Mesenchymal stem cell (in vitro differentiated cells and primary cell): Measurements from ENCODE around the gene LMBRD2.

Experiments
- DNase-seq: peaks from one replicate; pipeline ENCODE4 v3.0.0-alpha.2; 2013
- H2AFZ ChIP-seq: one replicate; pipeline ENCODE4 v1.6.1; 2013; ENCODE audit warnings: low read depth, mild to moderate bottlenecking, control low read depth, inconsistent platforms, low read length, moderate library complexity
- H2AK5ac ChIP-seq: 2 replicates; pipeline ENCODE4 v1.6.1; 2013; ENCODE audit warnings: low read length, moderate library complexity, mild to moderate bottlenecking, inconsistent platforms; ENCODE audit not compliant: severe bottlenecking
- H2BK120ac ChIP-seq: one replicate; pipeline ENCODE4 v1.6.1; 2013; ENCODE audit warnings: low read depth, mild to moderate bottlenecking, inconsistent platforms, low read length, moderate library complexity
- H2BK12ac ChIP-seq, 2 experiments: one replicate each; pipeline ENCODE4 v1.6.1; 2013; ENCODE audit warnings: inconsistent platforms in 2 of 2, low read length in 2 of 2, mild to moderate bottlenecking in 2 of 2, moderate library complexity in 2 of 2, control low read depth in 1 of 2
- H2BK15ac ChIP-seq: one replicate; pipeline ENCODE4 v1.6.1; 2013; ENCODE audit warnings: mild to moderate bottlenecking, low read depth, inconsistent platforms; ENCODE audit not compliant: poor library complexity, severe bottlenecking
- H2BK5ac ChIP-seq: 2 replicates; pipeline ENCODE4 v1.6.1; 2013; ENCODE audit warnings: low read depth, mild to moderate bottlenecking, low read length, control low read depth, inconsistent platforms; ENCODE audit not compliant: poor library complexity, severe bottlenecking
- H3K14ac ChIP-seq, 2 experiments: one replicate each; pipeline ENCODE4 v1.6.1; 2013; ENCODE audit warnings: inconsistent platforms in 2 of 2, low read length in 2 of 2, control low read depth in 1 of 2, mild to moderate bottlenecking in 1 of 2, moderate library complexity in 1 of 2
- H3K18ac ChIP-seq, 2 experiments: one replicate each; pipeline ENCODE4 v1.6.1; 2013; ENCODE audit warnings: inconsistent platforms in 2 of 2, low read length in 2 of 2, control low read depth in 1 of 2, low read depth in 1 of 2, mild to moderate bottlenecking in 1 of 2
- H3K23ac ChIP-seq, 2 experiments: one replicate each; pipeline ENCODE4 v1.6.1; 2013; ENCODE audit warnings: inconsistent platforms in 2 of 2, low read length in 2 of 2, mild to moderate bottlenecking in 2 of 2, moderate library complexity in 2 of 2, control low read depth in 1 of 2
- H3K27ac ChIP-seq: 2 replicates; pipeline ENCODE4 v1.5.1; 2013; ENCODE audit warnings: mild to moderate bottlenecking, moderate library complexity, low read length, control low read depth, inconsistent platforms; ENCODE audit not compliant: poor library complexity, severe bottlenecking
- H3K27me3 ChIP-seq, 2 experiments: 2 replicates each; pipeline versions ENCODE4 v1.6.1 to v1.7.0; 2013; ENCODE audit warnings: low read length in 2 of 2, mild to moderate bottlenecking in 2 of 2, moderate library complexity in 2 of 2, control low read depth in 1 of 2, inconsistent platforms in 1 of 2; ENCODE audit not compliant: control insufficient read depth in 1 of 2, insufficient read depth in 1 of 2
- H3K36me3 ChIP-seq, 2 experiments: 2 replicates each; pipeline versions ENCODE4 v1.6.1 to v1.7.0; 2013; ENCODE audit warnings: low read length in 2 of 2, control low read depth in 1 of 2, inconsistent platforms in 1 of 2, low read depth in 1 of 2, mild to moderate bottlenecking in 1 of 2; ENCODE audit not compliant: insufficient read depth in 2 of 2, control insufficient read depth in 1 of 2
- H3K4ac ChIP-seq, 2 experiments: one replicate each; pipeline ENCODE4 v1.6.1; 2013; ENCODE audit warnings: inconsistent platforms in 2 of 2, low read length in 2 of 2, mild to moderate bottlenecking in 2 of 2, moderate library complexity in 2 of 2, control low read depth in 1 of 2, low read depth in 1 of 2
- H3K4me1 ChIP-seq: 2 replicates; pipeline ENCODE4 v1.6.1; 2013; ENCODE audit warnings: low read depth, low read length, control low read depth; ENCODE audit not compliant: control insufficient read depth, insufficient read depth
- H3K4me2 ChIP-seq: 2 replicates; pipeline ENCODE4 v1.6.1; 2013; ENCODE audit warnings: low read length, mild to moderate bottlenecking, inconsistent platforms; ENCODE audit not compliant: poor library complexity, severe bottlenecking
- H3K4me3 ChIP-seq, 2 experiments: 2 replicates each; pipeline versions ENCODE4 v1.5.1 to v1.7.0; 2013; ENCODE audit warnings: low read length in 2 of 2, mild to moderate bottlenecking in 2 of 2, control low read depth in 1 of 2, low read depth in 1 of 2; ENCODE audit not compliant: insufficient read depth in 1 of 2
- H3K79me1 ChIP-seq: replicated peaks from 2 replicates; pipeline ENCODE4 v1.6.1; 2013; ENCODE audit warnings: mild to moderate bottlenecking, control low read depth, low read length, inconsistent platforms; ENCODE audit not compliant: poor library complexity, severe bottlenecking
- H3K9ac ChIP-seq: 2 replicates; pipeline ENCODE4 v1.7.0; 2013; ENCODE audit warnings: mild to moderate bottlenecking, low read length, moderate library complexity
- H3K9me3 ChIP-seq: 2 replicates; pipeline ENCODE4 v1.7.0; 2013; ENCODE audit warnings: mild to moderate bottlenecking, low read length; ENCODE audit not compliant: control insufficient read depth
- H4K8ac ChIP-seq: one replicate; pipeline ENCODE4 v1.6.1; 2013; ENCODE audit warnings: inconsistent platforms, mild to moderate bottlenecking, low read length, moderate library complexity
- H4K91ac ChIP-seq: one replicate; pipeline ENCODE4 v1.6.1; 2013; ENCODE audit warnings: mild to moderate bottlenecking, low read length, inconsistent platforms
- WGBS: methylation state at CpG from one replicate; pipeline ENCODE4 v1.1.7; 2013; ENCODE audit warnings: mixed read lengths; 5-methylcytosine and 5-hydroxymethylcytosine counted together

The LMBRD2 gene

DNA sequence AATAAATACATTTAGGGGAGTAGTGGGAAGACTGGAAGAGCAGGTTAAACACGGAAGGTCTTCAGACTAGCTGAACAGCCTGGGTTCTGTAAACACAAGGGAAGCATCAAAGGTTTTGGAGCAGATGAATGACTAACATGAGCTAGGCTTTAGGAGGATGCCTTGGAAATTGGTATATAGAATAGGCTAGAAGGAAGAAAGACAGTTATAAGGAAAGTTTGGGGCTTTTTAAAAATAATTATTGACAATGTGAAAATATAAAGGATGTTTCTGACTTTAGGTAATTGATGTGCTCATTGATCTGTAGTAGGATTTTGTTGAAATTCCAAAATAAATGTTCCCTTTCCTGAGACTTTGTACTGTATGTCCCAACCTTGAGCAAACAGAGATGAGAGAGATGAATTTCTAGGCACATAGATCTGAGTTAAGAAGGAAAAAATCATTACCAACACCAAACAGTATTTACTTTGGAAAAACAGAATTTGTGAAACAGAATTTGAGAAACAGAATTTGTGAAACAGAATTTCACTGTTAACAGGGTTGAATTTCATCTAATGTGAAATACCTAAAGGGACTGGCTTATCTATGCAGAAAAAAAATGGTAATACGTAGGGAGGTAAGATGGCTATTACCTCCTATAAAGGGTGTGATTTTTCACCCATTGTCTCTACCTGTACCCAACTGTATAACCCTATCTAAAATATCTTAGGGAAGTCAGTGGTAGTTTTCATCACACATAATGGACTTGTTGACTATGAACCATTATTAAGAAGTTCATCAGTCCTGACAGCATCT is 29.1 kb upstream of the LMBRD2 start:
- no peaks in the 10 kb centered on the region for H3K4me1 ChIP-seq
- H3K27me3 ChIP-seq: no peaks in the 10 kb centered on the region
- no peak overlapping the region for H3K9ac ChIP-seq
- 94% methylated on average over 1 of the region's 2 CpGs for WGBS
- peaks cover 2 to 62% of the 10 kb centered on the region in 2 experiments for H3K36me3 ChIP-seq
- no peak overlapping the region for H3K18ac ChIP-seq
- no peak for DNase-seq
- no peak overlapping the region for H4K8ac ChIP-seq
- H3K23ac ChIP-seq: no peak overlapping the region
- no peak overlapping the region for H3K4ac ChIP-seq
- no peak overlapping the region for H2AFZ ChIP-seq
- H2BK120ac ChIP-seq: no peak overlapping the region
- H3K14ac ChIP-seq: no peak overlapping the region
- no peak overlapping the region for H3K4me3 ChIP-seq
- H4K91ac ChIP-seq: no peak overlapping the region
- no peak overlapping the region for H2BK15ac ChIP-seq
- H3K9me3 ChIP-seq: no peaks in the 10 kb centered on the region
- no peak overlapping the region for H2AK5ac ChIP-seq
- no peak overlapping the region for H3K4me2 ChIP-seq
- H2BK12ac ChIP-seq: no peak overlapping the region
- H3K79me1 ChIP-seq: peaks cover 8% of the 10 kb centered on the region
- H2BK5ac ChIP-seq: no peak overlapping the region
- H3K27ac ChIP-seq: no peak overlapping the region

GRCh38 chr5:36179950-36180349 is 28.3 kb upstream of the LMBRD2 start:
- Histone ChIP-seq H2BK120ac (no peak overlapping the region), H4K8ac (no peak overlapping the region), H3K9ac (no peak overlapping the region), H3K14ac (no peak overlapping the region), H2AK5ac (no peak overlapping the region), H3K79me1 (peaks cover 11% of the 10 kb centered on the region), H3K4me3 (no peak overlapping the region), H3K4ac (no peak overlapping the region), H3K27me3 (no peaks in the 10 kb centered on the region), H2BK12ac (no peak overlapping the region), H3K9me3 (no peaks in the 10 kb centered on the region), H3K4me2 (no peak overlapping the region), H4K91ac (no peak overlapping the region), H3K18ac (no peak overlapping the region), H3K36me3 (peaks cover 2 to 67% of the 10 kb centered on the region in 2 experiments), H3K27ac (no peak overlapping the region), H3K23ac (no peak overlapping the region), H3K4me1 (no peaks in the 10 kb centered on the region), H2AFZ (no peak overlapping the region), H2BK15ac (no peak overlapping the region), H2BK5ac (no peak overlapping the region)
- DNase-seq: no peak
- WGBS: over 99% methylated on average over 2 of the region's 4 CpGs

- H3K4me2 ChIP-seq: no peak overlapping the region
- no peak overlapping the region for H2BK5ac ChIP-seq
- H2BK15ac ChIP-seq: no peak overlapping the region
- DNase-seq: no peak
- peaks cover 2 to 76% of the 10 kb centered on the region in 2 experiments for H3K36me3 ChIP-seq
- WGBS: 89% methylated on average over 3 of the region's 3 CpGs
- peaks cover 15% of the 10 kb centered on the region for H3K79me1 ChIP-seq
- no peak overlapping the region for H2BK12ac ChIP-seq
- no peak overlapping the region for H3K23ac ChIP-seq
- H3K9ac ChIP-seq: no peak overlapping the region
- no peak overlapping the region for H4K8ac ChIP-seq
- H3K27me3 ChIP-seq: no peaks in the 10 kb centered on the region
- H3K4me1 ChIP-seq: no peaks in the 10 kb centered on the region
- no peak overlapping the region for H3K4ac ChIP-seq
- no peak overlapping the region for H2AFZ ChIP-seq
- H3K9me3 ChIP-seq: no peaks in the 10 kb centered on the region
- no peak overlapping the region for H2BK120ac ChIP-seq
- no peak overlapping the region for H3K18ac ChIP-seq
- no peak overlapping the region for H3K27ac ChIP-seq
- peak overlapping the region; percentile 45 for H2AK5ac ChIP-seq
- no peak overlapping the region for H3K4me3 ChIP-seq
- no peak overlapping the region for H4K91ac ChIP-seq
- H3K14ac ChIP-seq: no peak overlapping the region
Measured at GRCh38 chr5:36178524-36178890, 26.8 kb upstream of the LMBRD2 start.

- H3K27ac ChIP-seq: no peak overlapping the region
- no peak overlapping the region for H3K9ac ChIP-seq
- no peak overlapping the region for H2BK5ac ChIP-seq
- H3K18ac ChIP-seq: no peak overlapping the region
- H3K27me3 ChIP-seq: no peaks in the 10 kb centered on the region
- H3K4ac ChIP-seq: no peak overlapping the region
- H2AFZ ChIP-seq: no peak overlapping the region
- H3K9me3 ChIP-seq: no peaks in the 10 kb centered on the region
- no peak overlapping the region for H2BK12ac ChIP-seq
- WGBS: 69% methylated on average over 1 of the region's 2 CpGs
- H2BK120ac ChIP-seq: no peak overlapping the region
- no peak overlapping the region for H2BK15ac ChIP-seq
- H3K79me1 ChIP-seq: peaks cover 18% of the 10 kb centered on the region
- DNase-seq: peak; percentile 62
- H3K4me1 ChIP-seq: no peaks in the 10 kb centered on the region
- no peak overlapping the region for H3K14ac ChIP-seq
- H3K4me2 ChIP-seq: no peak overlapping the region
- H3K36me3 ChIP-seq: peaks cover 2 to 81% of the 10 kb centered on the region in 2 experiments
- H4K91ac ChIP-seq: no peak overlapping the region
- no peak overlapping the region for H4K8ac ChIP-seq
- no peak overlapping the region for H3K4me3 ChIP-seq
- H2AK5ac ChIP-seq: no peak overlapping the region
- no peak overlapping the region for H3K23ac ChIP-seq
Measured at GRCh38 chr5:36177715-36178523, 26.2 kb upstream of the LMBRD2 start.
